ENCODE measurements around the gene CHD9. TPM values are rescaled to one million over a fixed set of nuclear protein-coding genes. Genes with fewer than 3 reads are reported as not detected.
"Not testable (repeated sequence)": the region's sequence is repeated elsewhere in the genome, so short reads cannot be mapped to it uniquely, and the experiment has no call there.

Gene CHD9
- total RNA-seq, 4 donors from 2014 or later, result 59.0 to 210 (median 80.4) TPM

GRCh38 chr16:53040788-53041187, 14.0 kb upstream of the CHD9 start:
- no peak for TF ChIP-seq CTCF (IDR thresholded peaks at IDR 0.05)
- DNase-seq (ENCODE audit: low spot score), result no peak
- no peak for ATAC-seq (ENCODE audit: low FRiP score)

- DNase-seq (ENCODE audit: low spot score) (no peak), ATAC-seq (ENCODE audit: low FRiP score) (peak; percentile 19)
- TF ChIP-seq CTCF (IDR thresholded peaks at IDR 0.05), result no peak
Observed at GRCh38 chr16:53041320-53042051, 13.3 kb upstream of the CHD9 start.

- no peak for ATAC-seq (ENCODE audit: low FRiP score)
- no peak for DNase-seq (ENCODE audit: low spot score)
- TF ChIP-seq CTCF (IDR thresholded peaks at IDR 0.05), result no peak
Observed at GRCh38 chr16:53042235-53042701, 12.5 kb upstream of the CHD9 start.

GRCh38 chr16:53043428-53043831, 11.4 kb upstream of the CHD9 start:
- no peak for TF ChIP-seq CTCF (IDR thresholded peaks at IDR 0.05)
- no peak for DNase-seq (ENCODE audit: low spot score)
- peak; percentile 55 for ATAC-seq (ENCODE audit: low FRiP score)

GRCh38 chr16:53043986-53044601, 10.7 kb upstream of the CHD9 start:
- no peak for TF ChIP-seq CTCF (IDR thresholded peaks at IDR 0.05)
- DNase-seq (ENCODE audit: low spot score), result no peak
- no peak for ATAC-seq (ENCODE audit: low FRiP score)

GRCh38 chr16:53045341-53046220, 9.2 kb upstream of the CHD9 start:
- TF ChIP-seq CTCF (IDR thresholded peaks at IDR 0.05), result no peak
- DNase-seq (ENCODE audit: low spot score) (no peak), ATAC-seq (ENCODE audit: low FRiP score) (no peak)

GRCh38 chr16:53047515-53047914, 7.3 kb upstream of the CHD9 start:
- DNase-seq (ENCODE audit: low spot score); ATAC-seq (ENCODE audit: low FRiP score): not testable (repeated sequence)
